Left forelimb (tissue), 1 donor: ENCODE results near the gene SLC25A29.
"Not testable (repeated sequence)": the region's sequence is repeated elsewhere in the genome, so short reads cannot be mapped to it uniquely, and the experiment has no call there.

Experiments used
- DNase-seq: peaks from one replicate; pipeline ENCODE4 v3.0.0-alpha.2; 2018; ENCODE audit warnings: low spot score

Gene SLC25A29, protein sequence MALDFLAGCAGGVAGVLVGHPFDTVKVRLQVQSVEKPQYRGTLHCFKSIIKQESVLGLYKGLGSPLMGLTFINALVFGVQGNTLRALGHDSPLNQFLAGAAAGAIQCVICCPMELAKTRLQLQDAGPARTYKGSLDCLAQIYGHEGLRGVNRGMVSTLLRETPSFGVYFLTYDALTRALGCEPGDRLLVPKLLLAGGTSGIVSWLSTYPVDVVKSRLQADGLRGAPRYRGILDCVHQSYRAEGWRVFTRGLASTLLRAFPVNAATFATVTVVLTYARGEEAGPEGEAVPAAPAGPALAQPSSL

GRCh38 chr14:100306101-100306997, at the start of gene SLC25A29:
Gene SLC25A29, minus strand, starts transcription at chr14:100306444. Its CDS starts 212 bp downstream, at chr14:100306232.
- DNase-seq: peak; percentile 91

DNA sequence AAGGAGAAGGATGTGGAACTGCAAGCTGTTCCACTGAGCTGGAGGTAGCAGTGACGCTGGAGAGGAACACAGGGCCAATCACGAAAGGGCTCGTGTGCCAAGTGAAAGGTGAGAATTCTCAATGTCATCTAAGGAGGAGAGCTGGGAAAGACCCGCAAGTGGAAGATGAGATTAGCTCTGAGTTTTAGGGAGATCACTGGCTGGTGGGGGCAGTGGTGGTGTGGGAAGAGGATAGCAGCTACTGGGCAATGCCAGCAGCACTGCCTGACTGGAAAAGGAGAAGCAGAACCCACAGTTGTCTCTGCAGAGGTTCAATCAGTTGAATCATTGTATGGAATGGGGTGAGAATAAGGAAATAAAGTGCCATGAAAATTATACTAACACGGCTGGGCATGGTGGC, 44.7 kb upstream of the SLC25A29 start:
- DNase-seq: no peak

DNA sequence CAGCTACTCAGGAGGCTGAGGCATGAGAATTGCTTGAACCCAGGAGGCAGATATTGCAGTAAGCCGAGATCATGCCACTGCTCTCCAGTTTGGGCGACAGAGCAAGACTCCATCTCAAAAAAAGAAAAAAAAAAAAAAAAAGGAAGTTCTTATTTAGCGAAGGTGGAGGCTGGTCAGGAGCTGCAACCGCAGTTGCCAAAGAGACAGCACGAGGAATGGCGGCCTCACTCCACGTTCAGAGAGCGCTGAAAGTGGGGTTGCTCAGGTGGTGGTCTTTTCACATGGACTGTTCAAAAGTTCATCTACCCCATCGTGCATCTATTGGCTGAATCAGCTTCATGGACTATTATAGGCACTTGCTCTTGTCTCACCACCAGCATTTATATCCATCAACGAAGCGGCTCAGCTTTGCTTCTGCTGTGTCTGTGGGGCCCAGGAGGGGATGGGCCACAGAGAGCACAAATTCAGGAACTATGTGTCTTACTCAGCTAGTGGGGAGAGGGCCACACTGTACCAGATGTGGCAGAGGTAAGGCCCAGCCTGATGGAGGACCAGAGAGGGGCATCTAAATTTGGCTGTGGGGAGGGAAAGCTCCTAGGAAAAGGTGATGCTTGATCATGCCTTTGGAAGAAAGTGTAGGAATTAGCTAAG, 44.2 kb upstream of the SLC25A29 start:
- no peak for DNase-seq

GRCh38 chr14:100348784-100349685, 42.8 kb upstream of the SLC25A29 start:
- DNase-seq: no peak

DNA sequence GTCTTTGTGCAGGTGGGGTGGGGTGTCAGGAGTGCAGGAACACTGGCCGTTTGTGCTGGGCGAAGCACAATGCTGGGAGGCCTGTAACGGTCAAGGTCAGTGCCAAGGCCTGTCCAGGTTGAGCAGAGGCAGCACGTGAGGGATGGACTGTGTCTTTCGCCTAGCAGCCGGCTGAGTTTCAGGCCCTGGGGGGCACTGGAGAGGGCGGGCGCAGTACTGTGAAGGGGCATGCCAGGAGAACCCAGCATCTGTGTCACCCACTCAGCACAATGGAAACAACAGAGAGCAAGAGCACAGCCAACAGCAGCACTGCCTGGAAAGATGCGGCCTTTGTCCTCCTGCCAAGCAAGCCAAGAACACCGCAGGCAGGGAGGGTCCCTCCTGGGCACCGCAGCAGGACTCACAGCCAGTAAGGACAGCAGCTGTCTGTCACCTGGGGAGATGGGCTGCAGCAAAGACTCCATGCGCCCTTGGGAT, 42.0 kb upstream of the SLC25A29 start:
- DNase-seq: no peak

- no peak for DNase-seq
These were observed 40.3 kb upstream of the SLC25A29 start for GRCh38 chr14:100346306-100347091.

DNA sequence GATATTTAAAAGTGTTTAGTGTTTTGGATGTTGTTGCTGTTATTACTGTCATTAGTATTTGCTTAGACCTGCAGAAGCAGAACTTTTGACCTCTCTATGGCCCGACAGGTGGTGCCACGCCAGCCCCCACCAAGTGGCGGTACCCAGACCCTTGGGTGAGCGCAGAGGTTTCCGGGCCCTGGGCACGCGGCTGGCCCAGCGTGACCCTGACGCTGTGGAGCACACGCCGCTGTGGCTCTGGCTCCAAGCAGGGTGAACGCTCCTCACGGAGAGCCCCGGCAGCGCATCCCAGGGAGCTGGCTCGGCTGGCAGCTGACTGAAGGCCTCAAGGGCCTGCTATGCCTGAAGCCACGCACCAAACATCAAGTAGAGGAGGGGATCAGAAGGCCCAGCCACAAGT, 39.5 kb upstream of the SLC25A29 start:
- no peak for DNase-seq

- not testable (repeated sequence) for DNase-seq
These were observed 38.4 kb upstream of the SLC25A29 start for GRCh38 chr14:100344657-100345056.

DNA sequence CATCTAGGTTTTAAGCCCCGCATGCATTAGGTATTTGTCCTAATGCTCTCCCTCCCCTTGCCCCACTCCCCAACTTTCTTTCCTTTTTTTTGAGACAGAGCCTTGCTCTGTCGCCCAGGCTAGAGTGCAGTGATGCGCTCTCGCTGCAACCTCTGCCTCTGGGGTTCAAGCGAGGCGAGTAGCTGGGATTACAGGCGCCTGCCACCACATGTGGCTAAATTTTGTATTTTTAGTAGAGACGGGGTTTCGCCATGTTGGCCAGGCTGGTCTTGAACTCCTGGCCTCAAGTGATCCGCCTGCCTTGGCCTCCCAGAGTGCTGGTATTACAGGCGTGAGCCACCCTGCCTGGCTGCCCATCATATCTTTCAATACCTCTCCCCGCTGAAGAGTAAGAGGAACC, 36.6 kb upstream of the SLC25A29 start:
- DNase-seq: not testable (repeated sequence)

DNA sequence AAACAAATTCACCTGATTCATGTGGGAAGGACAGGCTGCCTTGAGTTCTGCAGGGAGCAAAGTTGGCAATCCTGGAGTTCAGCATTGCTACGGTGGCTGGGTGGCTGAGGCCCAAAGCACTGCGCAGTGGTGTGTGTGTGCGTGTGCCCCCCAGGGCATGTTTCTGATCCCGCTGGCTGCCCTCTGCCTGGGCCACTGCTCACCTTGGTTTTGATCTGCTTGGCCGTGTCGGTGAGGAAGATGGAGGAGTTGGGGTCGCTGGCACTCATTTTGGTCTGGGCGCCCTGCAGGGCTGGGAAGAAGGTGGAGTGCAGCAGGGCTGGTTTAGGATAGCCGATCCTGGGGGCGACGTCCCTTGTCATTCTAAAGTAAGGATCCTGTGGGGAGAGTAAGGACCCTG, 36.0 kb upstream of the SLC25A29 start:
- DNase-seq: no peak

GRCh38 chr14:100341301-100342031, 35.2 kb upstream of the SLC25A29 start:
- no peak for DNase-seq

DNA sequence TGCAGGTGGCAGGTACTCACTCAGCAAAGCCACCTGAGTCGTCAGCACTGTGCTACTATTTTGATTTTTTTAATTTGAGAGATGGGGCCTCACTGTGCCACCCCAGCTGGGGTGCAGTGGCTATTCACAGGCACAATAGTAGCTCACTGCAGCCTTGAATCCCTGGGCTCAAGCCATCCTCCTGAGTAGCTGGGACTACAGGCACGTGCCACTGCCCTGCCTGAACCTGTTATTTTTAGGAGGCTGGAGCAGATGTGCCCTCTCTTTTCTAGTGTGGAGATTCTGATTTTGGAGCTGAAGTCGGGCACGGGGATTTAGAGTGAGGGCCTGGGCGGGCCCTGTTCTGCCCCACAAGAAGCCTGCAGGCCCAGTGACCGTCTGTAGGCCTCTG, 34.2 kb upstream of the SLC25A29 start:
- no peak for DNase-seq

- DNase-seq: no peak
These were observed 33.6 kb upstream of the SLC25A29 start for GRCh38 chr14:100339766-100340422.

DNA sequence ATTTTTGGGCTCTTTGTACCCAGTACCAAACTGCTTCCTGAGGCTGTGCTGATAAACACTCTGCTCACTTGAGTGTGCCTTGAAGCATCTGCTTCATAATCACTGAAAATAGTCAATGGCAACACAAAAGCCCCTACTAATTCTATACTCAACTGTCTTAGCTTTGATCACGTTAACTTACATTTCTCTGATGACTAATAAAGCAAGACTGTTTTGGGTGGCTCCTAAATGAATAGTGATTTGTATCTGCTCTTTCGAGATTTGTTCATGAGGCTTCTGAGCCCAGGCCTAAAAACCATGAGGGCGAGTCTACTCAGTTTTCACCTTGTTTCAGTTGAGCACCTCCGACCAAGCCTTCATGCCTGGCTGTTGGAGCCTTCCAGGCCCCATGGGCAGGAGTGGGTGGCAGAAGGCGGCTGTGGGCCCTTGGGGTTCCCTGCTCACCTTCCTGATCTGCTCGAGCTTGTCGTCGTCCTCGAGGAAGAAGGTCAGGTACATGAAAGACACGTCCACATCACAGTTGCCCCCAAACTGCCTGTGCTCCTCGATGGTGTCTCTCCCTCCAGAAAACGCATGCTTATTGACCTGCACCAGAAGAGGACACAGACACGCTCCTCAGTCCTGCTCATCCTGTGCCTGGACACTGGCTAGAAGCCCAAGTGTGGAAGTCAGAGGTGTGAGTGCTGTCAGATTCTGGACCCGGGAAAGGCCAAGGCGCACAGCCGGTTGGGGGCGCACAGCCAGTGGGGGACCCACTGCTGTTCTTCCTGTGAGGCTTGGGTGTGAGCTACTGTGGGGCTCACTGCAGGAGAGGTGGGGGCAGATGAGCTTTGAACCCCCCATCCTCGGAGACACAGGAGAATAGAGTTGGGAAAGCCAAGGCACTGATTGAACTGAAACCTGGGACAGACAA, 30.6 kb upstream of the SLC25A29 start:
- no peak for DNase-seq

DNA sequence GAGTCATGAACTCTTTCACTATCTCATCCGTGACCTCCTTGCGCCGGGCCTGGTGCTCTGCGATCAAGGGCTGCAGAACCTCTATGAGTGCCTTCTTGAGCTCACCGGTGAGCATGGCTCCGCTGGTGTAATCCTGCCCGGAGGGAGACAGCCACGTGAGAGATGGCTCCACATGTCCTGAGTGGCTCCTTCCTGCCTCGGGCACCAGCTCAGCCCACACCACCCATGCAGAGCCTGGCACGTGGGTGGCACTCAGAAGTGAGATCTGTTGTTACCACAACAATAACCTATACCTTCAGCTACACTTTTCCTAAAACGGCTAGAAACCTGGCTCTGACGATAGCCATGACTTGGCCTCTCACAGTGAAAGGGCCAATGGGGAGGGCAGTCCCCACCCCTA, 28.7 kb upstream of the SLC25A29 start:
- DNase-seq: peak; percentile 17

- DNase-seq: no peak
These were observed 27.6 kb upstream of the SLC25A29 start for GRCh38 chr14:100333827-100334226.

- DNase-seq: no peak
These were observed 27.1 kb upstream of the SLC25A29 start for GRCh38 chr14:100333311-100333710.

GRCh38 chr14:100332797-100333196, 26.6 kb upstream of the SLC25A29 start:
- DNase-seq: no peak
